Calu3 (cell line): Measurements from ENCODE around the gene TRPV6. TPM values are rescaled to one million over a fixed set of nuclear protein-coding genes. Genes with fewer than 3 reads are reported as not detected.

Source experiments
- BruUV-seq: library from RNA; stranded (reverse); fragments of 400-500 nt; replicated peaks from 2 replicates; lab custom pipeline; 2021; lab: Mats Ljungman, UMichigan
- CTCF ChIA-PET: fragments of 300-600 bp; sonication (Branson Sonifier 250); formaldehyde crosslinking; loops from one replicate; lab custom pipeline; 2022; ENCODE audit warnings: antibody characterized with exemption; lab: Charles Lee
- DNase-seq: peaks from one replicate; pipeline ENCODE4 v3.0.0; 2022
- H3K27ac Mint-ChIP-seq: one replicate; pipeline ENCODE4 v1.8.0; 2022; ENCODE audit warnings: mixed read lengths; ENCODE audit not compliant: unreplicated experiment
- H3K27me3 Mint-ChIP-seq: one replicate; pipeline ENCODE4 v1.8.0; 2022; ENCODE audit warnings: mixed read lengths; ENCODE audit not compliant: unreplicated experiment
- H3K36me3 Mint-ChIP-seq: one replicate; pipeline ENCODE4 v1.8.0; 2022; ENCODE audit warnings: mild to moderate bottlenecking, moderate library complexity, mixed read lengths; ENCODE audit not compliant: insufficient read depth, unreplicated experiment
- H3K4me1 Mint-ChIP-seq: one replicate; pipeline ENCODE4 v1.8.0; 2022; ENCODE audit warnings: mild to moderate bottlenecking, low read depth, mixed read lengths; ENCODE audit not compliant: unreplicated experiment
- H3K4me3 Mint-ChIP-seq: one replicate; pipeline ENCODE4 v1.8.0; 2022; ENCODE audit warnings: mild to moderate bottlenecking, low read depth, moderate library complexity, mixed read lengths; ENCODE audit not compliant: unreplicated experiment
- H3K9me3 Mint-ChIP-seq: one replicate; pipeline ENCODE4 v1.8.0; 2022; ENCODE audit warnings: low read depth, mixed read lengths; ENCODE audit not compliant: unreplicated experiment
- CTCF ChIP-seq: fragments of 200-600 bp; IDR thresholded peaks from one replicate; pipeline ENCODE4 v1.8.0; 2022; ENCODE audit warnings: antibody characterized with exemption; ENCODE audit not compliant: unreplicated experiment
- intact Hi-C: fragments of 100-400 bp; cut with micrococcal nuclease; formaldehyde crosslinking; loops from one replicate; pipeline ENCODE4 v1.10.0; 2022; ENCODE audit not compliant: unreplicated experiment
- total RNA-seq: library from RNA; stranded (reverse); gene quantifications from 2 replicates; pipeline ENCODE4 v1.2.3, GENCODE V29; 2022

TRPV6 gene
- total RNA-seq, 1 experiment from 2014 or later, result 1.7 TPM

- Mint-ChIP-seq H3K27ac (no peak overlapping the region), H3K4me3 (peak overlapping the region; percentile 91), H3K9me3 (no peaks in the 10 kb centered on the region), H3K36me3 (peaks cover 8% of the 10 kb centered on the region), H3K4me1 (peaks cover 21% of the 10 kb centered on the region), H3K27me3 (peaks cover 72% of the 10 kb centered on the region)
- intact Hi-C loops, result no loop called here
- DNase-seq, result no peak
- CTCF ChIA-PET, result interaction anchor here (0.7 to 1.7 kb wide), 7 partner anchors 11 to 267 kb away, joined by 3 to 9 read pairs (median 4); no protein-coding TSS in a partner anchor
- TF ChIP-seq CTCF, result no peak
- no TSS peak for BruUV-seq
Measured at GRCh38 chr7:142855114-142855743, 30.3 kb downstream of the TRPV6 start.

- Mint-ChIP-seq H3K27me3 (peaks cover 72% of the 10 kb centered on the region), H3K36me3 (peaks cover 8% of the 10 kb centered on the region), H3K4me1 (peaks cover 21% of the 10 kb centered on the region), H3K9me3 (no peaks in the 10 kb centered on the region), H3K4me3 (peak within 1 kb of the TSS; percentile 91), H3K27ac (peak within 1 kb of the TSS; percentile 69)
- CTCF ChIA-PET, result interaction anchor here (0.7 to 1.7 kb wide), 9 partner anchors 12 to 247 kb away, joined by 3 to 9 read pairs (median 4); no protein-coding TSS in a partner anchor
- intact Hi-C loops, result loop anchor here (1.0 to 5.0 kb wide), 3 partner anchors 108 to 363 kb away; partner anchors contain the start of gene KEL
- DNase-seq, result peak; percentile 79
- no TSS peak for BruUV-seq
- TF ChIP-seq CTCF, result no peak
Measured at GRCh38 chr7:142854372-142855113, 31.0 kb downstream of the TRPV6 start, which contains the start of gene EPHB6. EPHB6 (plus strand) TSS chr7:142855076; CDS start chr7:142863228, 8,152 bp downstream.

- peak; percentile 85 for TF ChIP-seq CTCF
- Mint-ChIP-seq H3K4me3 (peak overlapping the region; percentile 91), H3K36me3 (peaks cover 8% of the 10 kb centered on the region), H3K4me1 (peaks cover 21% of the 10 kb centered on the region), H3K9me3 (no peaks in the 10 kb centered on the region), H3K27me3 (peaks cover 75% of the 10 kb centered on the region), H3K27ac (peak overlapping the region; percentile 69)
- BruUV-seq, result no TSS peak
- DNase-seq, result peak; percentile 70
- intact Hi-C loops, result loop anchor here (1.0 to 5.0 kb wide), 3 partner anchors 108 to 363 kb away; partner anchors contain the start of gene KEL
- CTCF ChIA-PET, result interaction anchor here (0.8 to 1.7 kb wide), 6 partner anchors 13 to 361 kb away, joined by 3 to 9 read pairs (median 4); no protein-coding TSS in a partner anchor
Measured at GRCh38 chr7:142853739-142854371, 31.7 kb downstream of the TRPV6 start.

- no peak for DNase-seq
- H3K4me3 Mint-ChIP-seq, result no peak overlapping the region
- CTCF ChIA-PET, result interaction anchor here (0.5 kb wide), 1 partner anchor 524 kb away, joined by 6 read pairs; no protein-coding TSS in a partner anchor
- H3K27ac Mint-ChIP-seq, result no peak overlapping the region
- BruUV-seq, result no TSS peak
- H3K9me3 Mint-ChIP-seq, result no peaks in the 10 kb centered on the region
- peaks cover 18% of the 10 kb centered on the region for H3K4me1 Mint-ChIP-seq
- intact Hi-C loops, result loop anchor here (5.0 kb wide), 2 partner anchors 110 to 365 kb away; partner anchors contain the start of gene KEL
- TF ChIP-seq CTCF, result no peak
- H3K27me3 Mint-ChIP-seq, result peaks cover 87% of the 10 kb centered on the region
- peaks cover 8% of the 10 kb centered on the region for H3K36me3 Mint-ChIP-seq
Measured at GRCh38 chr7:142851919-142852318, 33.6 kb downstream of the TRPV6 start.
